ENCODE measurements around the gene ASB16.

GRCh38 chr17:44133918-44134476 is 36.5 kb upstream of the ASB16 start:
- TF ChIP-seq CTCF (IDR thresholded peaks at IDR 0.05 in 2 of 3, conservative IDR thresholded peaks at IDR 0.05 in 1 of 3; ENCODE audit: borderline replicate concordance in 1 of 3, insufficient read depth in 1 of 3, low read depth in 2 of 3, low read length in 2 of 3) (no peak), RAD21 (IDR thresholded peaks at IDR 0.05; ENCODE audit: low read depth) (no peak), ATF3 (IDR thresholded peaks at IDR 0.05) (no peak), TCF7L2 (IDR thresholded peaks at IDR 0.05; ENCODE audit: borderline replicate concordance, extremely low read depth, insufficient read depth, insufficient read length) (no peak), POLR2A (IDR thresholded peaks at IDR 0.05; ENCODE audit: borderline replicate concordance, extremely low read depth, insufficient read depth, insufficient read length) (no peak), YY1 (IDR thresholded peaks at IDR 0.05; ENCODE audit: extremely low read depth, insufficient replicate concordance, low read depth, low read length) (no peak), REST (IDR thresholded peaks at IDR 0.05; ENCODE audit: low read depth) (no peak), ZNF274 (IDR thresholded peaks at IDR 0.05; ENCODE audit: low read depth, low read length) (no peak), POLR2AphosphoS5 (IDR thresholded peaks at IDR 0.05; ENCODE audit: low read depth, low read length) (no peak), MAX (IDR thresholded peaks at IDR 0.05) (no peak)

Data from HCT116 (cell line).